Mesenchymal stem cell (in vitro differentiated cells and primary cell): ENCODE measurements around the gene HAP1.

Experiments
- DNase-seq: peaks from one replicate; pipeline ENCODE4 v3.0.0-alpha.2; 2013
- H2AFZ ChIP-seq: one replicate; pipeline ENCODE4 v1.6.1; 2013; ENCODE audit warnings: low read depth, mild to moderate bottlenecking, control low read depth, inconsistent platforms, low read length, moderate library complexity
- H2AK5ac ChIP-seq: 2 replicates; pipeline ENCODE4 v1.6.1; 2013; ENCODE audit warnings: low read length, moderate library complexity, mild to moderate bottlenecking, inconsistent platforms; ENCODE audit not compliant: severe bottlenecking
- H2BK120ac ChIP-seq: one replicate; pipeline ENCODE4 v1.6.1; 2013; ENCODE audit warnings: low read depth, mild to moderate bottlenecking, inconsistent platforms, low read length, moderate library complexity
- H2BK12ac ChIP-seq, 2 experiments: one replicate each; pipeline ENCODE4 v1.6.1; 2013; ENCODE audit warnings: inconsistent platforms in 2 of 2, low read length in 2 of 2, mild to moderate bottlenecking in 2 of 2, moderate library complexity in 2 of 2, control low read depth in 1 of 2
- H2BK15ac ChIP-seq: one replicate; pipeline ENCODE4 v1.6.1; 2013; ENCODE audit warnings: mild to moderate bottlenecking, low read depth, inconsistent platforms; ENCODE audit not compliant: poor library complexity, severe bottlenecking
- H2BK5ac ChIP-seq: 2 replicates; pipeline ENCODE4 v1.6.1; 2013; ENCODE audit warnings: low read depth, mild to moderate bottlenecking, low read length, control low read depth, inconsistent platforms; ENCODE audit not compliant: poor library complexity, severe bottlenecking
- H3K14ac ChIP-seq, 2 experiments: one replicate each; pipeline ENCODE4 v1.6.1; 2013; ENCODE audit warnings: inconsistent platforms in 2 of 2, low read length in 2 of 2, control low read depth in 1 of 2, mild to moderate bottlenecking in 1 of 2, moderate library complexity in 1 of 2
- H3K18ac ChIP-seq, 2 experiments: one replicate each; pipeline ENCODE4 v1.6.1; 2013; ENCODE audit warnings: inconsistent platforms in 2 of 2, low read length in 2 of 2, control low read depth in 1 of 2, low read depth in 1 of 2, mild to moderate bottlenecking in 1 of 2
- H3K23ac ChIP-seq, 2 experiments: one replicate each; pipeline ENCODE4 v1.6.1; 2013; ENCODE audit warnings: inconsistent platforms in 2 of 2, low read length in 2 of 2, mild to moderate bottlenecking in 2 of 2, moderate library complexity in 2 of 2, control low read depth in 1 of 2
- H3K27ac ChIP-seq: 2 replicates; pipeline ENCODE4 v1.5.1; 2013; ENCODE audit warnings: mild to moderate bottlenecking, moderate library complexity, low read length, control low read depth, inconsistent platforms; ENCODE audit not compliant: poor library complexity, severe bottlenecking
- H3K27me3 ChIP-seq, 2 experiments: 2 replicates each; pipeline versions ENCODE4 v1.6.1 to v1.7.0; 2013; ENCODE audit warnings: low read length in 2 of 2, mild to moderate bottlenecking in 2 of 2, moderate library complexity in 2 of 2, control low read depth in 1 of 2, inconsistent platforms in 1 of 2; ENCODE audit not compliant: control insufficient read depth in 1 of 2, insufficient read depth in 1 of 2
- H3K36me3 ChIP-seq, 2 experiments: 2 replicates each; pipeline versions ENCODE4 v1.6.1 to v1.7.0; 2013; ENCODE audit warnings: low read length in 2 of 2, control low read depth in 1 of 2, inconsistent platforms in 1 of 2, low read depth in 1 of 2, mild to moderate bottlenecking in 1 of 2; ENCODE audit not compliant: insufficient read depth in 2 of 2, control insufficient read depth in 1 of 2
- H3K4ac ChIP-seq, 2 experiments: one replicate each; pipeline ENCODE4 v1.6.1; 2013; ENCODE audit warnings: inconsistent platforms in 2 of 2, low read length in 2 of 2, mild to moderate bottlenecking in 2 of 2, moderate library complexity in 2 of 2, control low read depth in 1 of 2, low read depth in 1 of 2
- H3K4me1 ChIP-seq: 2 replicates; pipeline ENCODE4 v1.6.1; 2013; ENCODE audit warnings: low read depth, low read length, control low read depth; ENCODE audit not compliant: control insufficient read depth, insufficient read depth
- H3K4me2 ChIP-seq: 2 replicates; pipeline ENCODE4 v1.6.1; 2013; ENCODE audit warnings: low read length, mild to moderate bottlenecking, inconsistent platforms; ENCODE audit not compliant: poor library complexity, severe bottlenecking
- H3K4me3 ChIP-seq, 2 experiments: 2 replicates each; pipeline versions ENCODE4 v1.5.1 to v1.7.0; 2013; ENCODE audit warnings: low read length in 2 of 2, mild to moderate bottlenecking in 2 of 2, control low read depth in 1 of 2, low read depth in 1 of 2; ENCODE audit not compliant: insufficient read depth in 1 of 2
- H3K79me1 ChIP-seq: replicated peaks from 2 replicates; pipeline ENCODE4 v1.6.1; 2013; ENCODE audit warnings: mild to moderate bottlenecking, control low read depth, low read length, inconsistent platforms; ENCODE audit not compliant: poor library complexity, severe bottlenecking
- H3K9ac ChIP-seq: 2 replicates; pipeline ENCODE4 v1.7.0; 2013; ENCODE audit warnings: mild to moderate bottlenecking, low read length, moderate library complexity
- H3K9me3 ChIP-seq: 2 replicates; pipeline ENCODE4 v1.7.0; 2013; ENCODE audit warnings: mild to moderate bottlenecking, low read length; ENCODE audit not compliant: control insufficient read depth
- H4K8ac ChIP-seq: one replicate; pipeline ENCODE4 v1.6.1; 2013; ENCODE audit warnings: inconsistent platforms, mild to moderate bottlenecking, low read length, moderate library complexity
- H4K91ac ChIP-seq: one replicate; pipeline ENCODE4 v1.6.1; 2013; ENCODE audit warnings: mild to moderate bottlenecking, low read length, inconsistent platforms
- WGBS: methylation state at CpG from one replicate; pipeline ENCODE4 v1.1.7; 2013; ENCODE audit warnings: mixed read lengths; 5-methylcytosine and 5-hydroxymethylcytosine counted together

Gene HAP1

GRCh38 chr17:41741709-41742108 lies 7.3 kb upstream of the HAP1 start:
- Histone ChIP-seq H2AK5ac (no peak overlapping the region), H2BK12ac (no peak overlapping the region), H2AFZ (no peak overlapping the region), H3K23ac (no peak overlapping the region), H3K27ac (no peak overlapping the region), H3K14ac (no peak overlapping the region), H3K18ac (no peak overlapping the region), H3K4ac (no peak overlapping the region), H3K4me1 (peaks cover 19% of the 10 kb centered on the region), H3K27me3 (peaks cover 10 to 31% of the 10 kb centered on the region in 2 experiments), H2BK5ac (no peak overlapping the region), H3K36me3 (no peaks in the 10 kb centered on the region), H2BK15ac (no peak overlapping the region), H3K4me3 (no peak overlapping the region), H3K9me3 (no peaks in the 10 kb centered on the region), H2BK120ac (no peak overlapping the region), H3K79me1 (no peaks in the 10 kb centered on the region), H4K8ac (no peak overlapping the region), H4K91ac (no peak overlapping the region), H3K9ac (no peak overlapping the region), H3K4me2 (no peak overlapping the region)
- no peak for DNase-seq
- 83% methylated on average over 9 of the region's 9 CpGs for WGBS

GRCh38 chr17:41740506-41740905 lies 6.1 kb upstream of the HAP1 start:
- Histone ChIP-seq H3K9ac (no peak overlapping the region), H3K14ac (no peak overlapping the region), H3K4me1 (peaks cover 19% of the 10 kb centered on the region), H4K91ac (no peak overlapping the region), H3K27me3 (peaks cover 21 to 40% of the 10 kb centered on the region in 2 experiments), H2BK12ac (no peak overlapping the region), H3K23ac (no peak overlapping the region), H4K8ac (no peak overlapping the region), H3K18ac (no peak overlapping the region), H3K79me1 (no peaks in the 10 kb centered on the region), H3K27ac (no peak overlapping the region), H2BK120ac (no peak overlapping the region), H3K9me3 (no peaks in the 10 kb centered on the region), H2BK15ac (no peak overlapping the region), H3K4me3 (no peak overlapping the region), H3K4me2 (no peak overlapping the region), H3K36me3 (no peaks in the 10 kb centered on the region), H2AK5ac (no peak overlapping the region), H3K4ac (no peak overlapping the region), H2BK5ac (no peak overlapping the region), H2AFZ (no peak overlapping the region)
- DNase-seq: no peak
- 100% methylated on average over 4 of the region's 5 CpGs for WGBS

DNA sequence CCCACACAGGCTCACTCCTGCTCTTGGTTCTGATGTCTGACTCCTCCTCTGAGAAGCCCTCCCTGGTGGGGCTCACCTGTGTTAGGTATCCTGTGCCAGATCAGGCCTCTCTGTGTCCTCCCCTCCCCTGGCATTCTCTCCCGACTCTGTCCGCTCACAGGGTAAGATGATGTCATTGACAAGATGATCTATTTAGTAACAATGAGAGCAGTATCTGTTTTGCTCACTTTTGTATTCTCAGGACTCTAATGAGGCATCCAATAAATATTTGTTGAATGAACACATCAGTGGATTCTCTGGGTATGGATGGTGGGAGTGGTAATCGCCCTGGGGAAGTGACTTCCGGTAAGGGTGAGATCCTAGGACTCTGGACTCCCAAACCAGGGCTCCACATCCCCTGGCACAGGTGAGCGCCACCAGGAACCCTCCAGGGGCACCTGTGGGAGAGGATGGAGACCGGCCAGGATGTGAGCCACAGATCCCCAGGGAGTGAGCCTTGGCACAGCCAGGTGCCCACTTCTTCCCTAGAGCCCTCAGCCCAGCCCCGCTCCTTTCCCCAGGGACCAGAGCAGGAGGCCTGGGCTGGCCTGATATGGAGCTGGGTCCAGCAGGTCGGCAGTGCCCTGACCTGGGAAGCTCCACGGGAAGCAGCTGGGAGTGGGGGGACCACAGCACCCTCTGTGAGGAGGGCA lies 5.4 kb upstream of the HAP1 start:
- H3K4me1 ChIP-seq: peaks cover 23% of the 10 kb centered on the region
- peak overlapping the region in 1 of 2 experiments; percentile 84 for H2BK12ac ChIP-seq
- no peak overlapping the region for H3K4me3 ChIP-seq
- peak overlapping the region; percentile 51 for H2AK5ac ChIP-seq
- peak overlapping the region; percentile 58 for H3K9ac ChIP-seq
- no peak overlapping the region for H2AFZ ChIP-seq
- no peak overlapping the region for H2BK120ac ChIP-seq
- H3K23ac ChIP-seq: no peak overlapping the region
- no peak overlapping the region for H3K4ac ChIP-seq
- H3K14ac ChIP-seq: no peak overlapping the region
- H3K27ac ChIP-seq: no peak overlapping the region
- H4K8ac ChIP-seq: no peak overlapping the region
- peaks cover 27 to 47% of the 10 kb centered on the region in 2 experiments for H3K27me3 ChIP-seq
- no peak overlapping the region for H3K4me2 ChIP-seq
- no peak overlapping the region for H3K18ac ChIP-seq
- WGBS: 71% methylated on average over 8 of the region's 9 CpGs
- no peaks in the 10 kb centered on the region for H3K9me3 ChIP-seq
- DNase-seq: peak; percentile 35
- H2BK5ac ChIP-seq: no peak overlapping the region
- H4K91ac ChIP-seq: no peak overlapping the region
- H3K79me1 ChIP-seq: no peaks in the 10 kb centered on the region
- H3K36me3 ChIP-seq: no peaks in the 10 kb centered on the region
- no peak overlapping the region for H2BK15ac ChIP-seq

DNA sequence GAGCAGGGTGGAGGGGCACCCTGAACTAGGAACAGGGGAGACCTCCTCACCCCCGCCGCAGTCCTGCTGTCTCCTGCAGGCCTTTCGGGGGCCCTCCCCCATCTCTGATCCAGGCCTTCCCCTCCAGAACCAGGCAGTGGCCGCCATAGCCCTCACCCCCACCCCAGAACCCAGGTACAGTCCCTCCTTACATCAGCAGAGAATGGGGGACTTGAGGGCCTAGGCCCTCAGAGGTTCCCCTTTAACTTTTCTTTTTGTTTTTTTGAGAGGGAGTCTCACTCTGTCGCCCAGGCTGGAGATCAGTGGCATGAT lies 4.3 kb upstream of the HAP1 start:
- H3K27ac ChIP-seq: no peak overlapping the region
- H3K4me3 ChIP-seq: no peak overlapping the region
- no peak overlapping the region for H2AFZ ChIP-seq
- H3K14ac ChIP-seq: no peak overlapping the region
- H2BK120ac ChIP-seq: peak overlapping the region; percentile 21
- H4K91ac ChIP-seq: peak overlapping the region; percentile 81
- H2BK12ac ChIP-seq: no peak overlapping the region
- DNase-seq: no peak
- H2BK15ac ChIP-seq: no peak overlapping the region
- H3K4ac ChIP-seq: peak overlapping the region in 1 of 2 experiments; percentile 28
- no peaks in the 10 kb centered on the region for H3K9me3 ChIP-seq
- no peaks in the 10 kb centered on the region for H3K79me1 ChIP-seq
- H4K8ac ChIP-seq: no peak overlapping the region
- 100% methylated on average over 4 of the region's 5 CpGs for WGBS
- H3K4me2 ChIP-seq: no peak overlapping the region
- H3K27me3 ChIP-seq: peaks cover 35 to 54% of the 10 kb centered on the region in 2 experiments
- no peak overlapping the region for H2BK5ac ChIP-seq
- no peaks in the 10 kb centered on the region for H3K36me3 ChIP-seq
- peak overlapping the region in 1 of 2 experiments; percentile 26 for H3K18ac ChIP-seq
- H3K4me1 ChIP-seq: peaks cover 34% of the 10 kb centered on the region
- H3K9ac ChIP-seq: no peak overlapping the region
- H3K23ac ChIP-seq: no peak overlapping the region
- peak overlapping the region; percentile 26 for H2AK5ac ChIP-seq
